BLaER1 (cell line): Measurements from ENCODE around the gene GH1.
A peak's percentile ranks its signal among the peaks of the same experiment; 100 is the strongest.
"Not testable (repeated sequence)": the region's sequence is repeated elsewhere in the genome, so short reads cannot be mapped to it uniquely, and the experiment has no call there.

Experiments
- H3K27ac ChIP-seq: shearing (Covaris generic); formaldehyde crosslinking; 2 replicates; pipeline ENCODE4 v1.8.1; 2022
- H3K27me3 ChIP-seq: shearing (Covaris generic); formaldehyde crosslinking; 2 replicates; pipeline ENCODE4 v1.8.1; 2022
- H3K36me3 ChIP-seq: shearing (Covaris generic); formaldehyde crosslinking; 2 replicates; pipeline ENCODE4 v1.8.1; 2022
- H3K4me1 ChIP-seq: shearing (Covaris generic); formaldehyde crosslinking; 2 replicates; pipeline ENCODE4 v1.8.1; 2022
- H3K4me2 ChIP-seq: shearing (Covaris generic); formaldehyde crosslinking; 2 replicates; pipeline ENCODE4 v1.8.1; 2022
- H3K4me3 ChIP-seq: shearing (Covaris generic); formaldehyde crosslinking; 2 replicates; pipeline ENCODE4 v1.8.1; 2022
- H3K9ac ChIP-seq: shearing (Covaris generic); formaldehyde crosslinking; 2 replicates; pipeline ENCODE4 v1.8.1; 2022
- H3K9me3 ChIP-seq: shearing (Covaris generic); formaldehyde crosslinking; 2 replicates; pipeline ENCODE4 v1.8.1; 2022
- H4K20me1 ChIP-seq: shearing (Covaris generic); formaldehyde crosslinking; 2 replicates; pipeline ENCODE4 v1.8.1; 2022
- Cebpa-rat ChIP-seq: shearing (Covaris generic); IDR thresholded peaks from 2 replicates; pipeline ENCODE4 v1.8.1; 2022

GH1 gene

DNA sequence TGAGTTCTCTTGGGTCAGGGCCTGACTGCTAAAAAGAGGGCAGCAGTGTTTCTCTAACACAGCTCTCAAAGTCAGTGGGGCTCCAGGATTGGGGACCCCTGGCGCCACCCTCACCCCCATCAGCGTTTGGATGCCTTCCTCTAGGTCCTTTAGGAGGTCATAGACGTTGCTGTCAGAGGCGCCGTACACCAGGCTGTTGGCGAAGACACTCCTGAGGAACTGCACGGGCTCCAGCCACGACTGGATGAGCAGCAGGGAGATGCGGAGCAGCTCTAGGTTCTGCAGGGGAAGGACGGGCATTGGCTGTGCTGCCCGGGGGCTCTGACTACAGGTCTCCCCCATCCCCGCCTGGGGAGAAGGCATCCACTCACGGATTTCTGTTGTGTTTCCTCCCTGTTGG, 993 bp downstream of the GH1 start:
- Histone ChIP-seq H3K27me3 (no peaks in the 10 kb centered on the region), H3K4me1 (peaks cover 80% of the 10 kb centered on the region), H3K36me3 (no peaks in the 10 kb centered on the region), H4K20me1 (no peaks in the 10 kb centered on the region), H3K9ac (no peak overlapping the region), H3K9me3 (no peaks in the 10 kb centered on the region), H3K4me2 (no peak overlapping the region), H3K27ac (0 out of 2 replicates have a peak overlapping the region, but pooled peaks have one; percentile 13), H3K4me3 (no peak overlapping the region)
- TF ChIP-seq Cebpa-rat: no peak

DNA sequence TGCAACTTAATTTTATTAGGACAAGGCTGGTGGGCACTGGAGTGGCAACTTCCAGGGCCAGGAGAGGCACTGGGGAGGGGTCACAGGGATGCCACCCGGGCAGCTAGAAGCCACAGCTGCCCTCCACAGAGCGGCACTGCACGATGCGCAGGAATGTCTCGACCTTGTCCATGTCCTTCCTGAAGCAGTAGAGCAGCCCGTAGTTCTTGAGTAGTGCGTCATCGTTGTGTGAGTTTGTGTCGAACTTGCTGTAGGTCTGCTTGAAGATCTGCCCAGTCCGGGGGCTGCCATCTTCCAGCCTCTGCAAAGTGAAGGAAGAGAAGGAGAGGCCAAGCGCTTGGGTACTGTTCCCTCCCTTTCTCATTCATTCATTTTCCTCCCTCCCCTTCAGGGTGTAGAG, 1.4 kb downstream of the GH1 start:
- H4K20me1 ChIP-seq, H3K4me3 ChIP-seq, H3K9ac ChIP-seq, H3K9me3 ChIP-seq, H3K4me2 ChIP-seq, H3K36me3 ChIP-seq, H3K27ac ChIP-seq, H3K27me3 ChIP-seq: not testable (repeated sequence)
- H3K4me1 ChIP-seq: peaks cover 80% of the 10 kb centered on the region

DNA sequence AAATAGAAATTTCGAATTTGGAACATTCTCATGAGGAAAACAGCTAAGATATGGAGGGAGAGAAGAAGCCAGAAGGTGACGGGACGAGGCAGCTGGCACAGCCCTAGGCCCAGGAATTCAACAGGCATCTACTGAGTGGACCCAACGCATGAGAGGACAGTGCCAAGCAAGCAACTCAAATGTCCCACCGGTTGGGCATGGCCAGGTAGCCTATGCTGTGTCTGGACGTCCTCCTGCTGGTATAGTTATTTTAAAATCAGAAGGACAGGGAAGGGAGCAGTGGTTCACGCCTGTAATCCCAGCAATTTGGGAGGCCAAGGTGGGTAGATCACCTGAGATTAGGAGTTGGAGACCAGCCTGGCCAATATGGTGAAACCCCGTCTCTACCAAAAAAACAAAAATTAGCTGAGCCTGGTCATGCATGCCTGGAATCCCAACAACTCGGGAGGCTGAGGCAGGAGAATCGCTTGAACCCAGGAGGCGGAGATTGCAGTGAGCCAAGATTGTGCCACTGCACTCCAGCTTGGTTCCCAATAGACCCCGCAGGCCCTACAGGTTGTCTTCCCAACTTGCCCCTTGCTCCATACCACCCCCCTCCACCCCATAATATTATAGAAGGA, 2.0 kb downstream of the GH1 start:
- H3K27ac ChIP-seq: no peak overlapping the region
- no peak overlapping the region for H3K9ac ChIP-seq
- H3K9me3 ChIP-seq: no peaks in the 10 kb centered on the region
- H3K36me3 ChIP-seq: no peaks in the 10 kb centered on the region
- H4K20me1 ChIP-seq: no peaks in the 10 kb centered on the region
- no peak overlapping the region for H3K4me3 ChIP-seq
- TF ChIP-seq Cebpa-rat: no peak
- peak overlapping the region; percentile 81 for H3K4me2 ChIP-seq
- no peaks in the 10 kb centered on the region for H3K27me3 ChIP-seq
- peaks cover 80% of the 10 kb centered on the region for H3K4me1 ChIP-seq

DNA sequence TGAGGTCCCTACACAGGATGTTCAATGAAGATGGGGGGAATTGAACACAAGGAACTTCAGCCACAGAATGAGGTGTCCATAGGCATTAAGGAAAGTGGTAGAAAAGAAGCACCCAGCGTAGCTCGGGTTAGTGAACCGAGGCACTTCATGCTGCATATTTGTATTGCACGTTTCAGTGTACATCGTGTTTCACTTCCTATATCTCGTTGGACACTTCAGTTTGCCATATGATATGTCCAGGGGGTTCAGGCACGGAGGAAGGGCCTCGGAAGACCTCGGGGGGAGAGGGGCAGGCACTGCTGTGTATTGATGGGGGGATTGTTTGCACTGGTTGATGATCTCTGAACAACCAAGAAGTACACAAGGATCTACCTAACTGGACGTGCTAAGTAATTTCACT, 2.9 kb downstream of the GH1 start:
- H4K20me1 ChIP-seq, H3K27me3 ChIP-seq, H3K9me3 ChIP-seq, H3K4me3 ChIP-seq, H3K36me3 ChIP-seq: not testable (repeated sequence)
- Histone ChIP-seq H3K27ac (peak overlapping the region; percentile 49), H3K4me2 (peak overlapping the region; percentile 81), H3K4me1 (peaks cover 73% of the 10 kb centered on the region), H3K9ac (peak overlapping the region; percentile 41; the same call in 1 of the 2 replicates)

DNA sequence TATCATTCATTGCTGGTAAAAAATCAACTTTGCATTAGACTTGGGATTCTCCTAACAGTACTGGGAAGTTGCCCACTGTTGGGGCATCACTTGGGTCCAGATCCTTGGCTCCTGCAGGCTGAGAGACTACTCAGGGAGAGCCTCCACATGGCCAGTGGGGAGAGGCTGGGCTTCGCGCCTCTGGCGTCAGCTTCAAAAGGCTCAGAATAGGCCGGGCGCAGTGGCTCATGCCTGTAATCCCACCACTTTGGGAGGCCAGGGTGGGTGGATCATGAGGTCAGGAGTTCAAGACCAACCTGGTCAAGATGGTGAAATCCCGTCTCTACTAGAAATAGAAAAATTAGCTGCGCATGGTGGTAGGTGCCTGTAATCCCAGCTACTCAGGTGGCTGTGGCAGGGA, 4.2 kb downstream of the GH1 start:
- H4K20me1 ChIP-seq: no peaks in the 10 kb centered on the region

DNA sequence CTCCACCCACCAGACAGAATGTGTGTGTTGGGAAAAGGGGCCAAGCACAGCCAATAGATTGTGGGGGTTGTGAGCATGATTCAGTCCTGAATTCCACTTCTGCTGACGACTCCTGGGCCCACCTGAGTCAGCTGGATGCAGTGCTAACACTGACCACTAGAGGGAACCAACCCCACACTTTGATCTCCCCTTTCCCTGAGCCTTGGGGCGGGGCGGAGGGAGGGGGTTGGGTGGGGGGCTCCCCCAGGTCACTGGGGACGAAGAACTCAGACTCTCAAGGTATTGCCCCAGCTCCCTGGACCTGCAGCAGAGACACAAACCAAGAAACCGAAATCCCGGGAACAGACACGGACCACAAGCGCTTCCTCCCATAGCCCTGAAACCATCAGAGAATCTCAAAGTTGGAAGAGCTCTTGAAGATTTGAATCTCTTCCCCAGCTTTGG, 7.0 kb downstream of the GH1 start:
- no peak overlapping the region for H3K4me3 ChIP-seq
- H3K36me3 ChIP-seq: no peaks in the 10 kb centered on the region
- H3K4me2 ChIP-seq: no peak overlapping the region
- no peaks in the 10 kb centered on the region for H3K9me3 ChIP-seq
- H4K20me1 ChIP-seq: no peaks in the 10 kb centered on the region
- no peak overlapping the region for H3K27ac ChIP-seq
- H3K9ac ChIP-seq: no peak overlapping the region
- TF ChIP-seq Cebpa-rat: no peak
- peaks cover 46% of the 10 kb centered on the region for H3K4me1 ChIP-seq
- no peaks in the 10 kb centered on the region for H3K27me3 ChIP-seq

More for the DNA sequence above, 4.2 kb downstream of the GH1 start:
- H3K4me1 ChIP-seq: peaks cover 60% of the 10 kb centered on the region
- no peak overlapping the region for H3K4me2 ChIP-seq
- H3K9ac ChIP-seq: no peak overlapping the region
- no peaks in the 10 kb centered on the region for H3K36me3 ChIP-seq
- H3K27ac ChIP-seq: no peak overlapping the region
- no peak overlapping the region for H3K4me3 ChIP-seq
- no peaks in the 10 kb centered on the region for H3K9me3 ChIP-seq
- TF ChIP-seq Cebpa-rat: no peak
- no peaks in the 10 kb centered on the region for H3K27me3 ChIP-seq

DNA sequence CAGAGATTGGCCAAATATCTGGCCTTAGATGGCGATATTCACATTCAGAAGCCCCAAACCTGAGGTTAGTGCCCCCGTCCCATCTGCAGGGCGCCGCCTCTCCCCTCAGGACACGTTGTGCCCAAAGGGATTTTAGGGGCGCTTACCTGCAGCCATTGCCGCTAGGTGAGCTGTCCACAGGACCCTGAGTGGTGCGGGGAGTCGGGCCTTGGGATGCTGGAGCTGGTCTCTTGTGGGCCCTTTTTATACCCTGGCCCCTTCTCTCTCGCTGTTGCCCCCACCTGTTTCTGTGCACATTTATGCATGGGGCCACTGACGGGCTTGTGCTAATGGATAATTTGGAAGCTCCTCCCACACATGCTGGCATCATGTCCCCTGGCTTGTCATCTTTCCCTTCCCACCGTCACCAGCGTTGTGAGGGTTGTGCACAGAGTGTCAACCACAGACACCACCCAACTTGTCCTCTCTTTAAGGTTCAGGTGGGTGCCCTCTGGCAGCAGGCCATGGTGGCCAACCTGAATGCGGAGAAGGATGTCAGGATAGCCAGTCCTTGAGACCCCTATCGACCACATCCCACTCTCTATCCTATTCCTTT, 7.5 kb downstream of the GH1 start, which contains the start of gene CSHL1:
Gene CSHL1 (minus strand): TSS at position 218 of the 595 bp plus-strand sequence. CDS start 62 bp downstream, at position 156.
- no peak for TF ChIP-seq Cebpa-rat

DNA sequence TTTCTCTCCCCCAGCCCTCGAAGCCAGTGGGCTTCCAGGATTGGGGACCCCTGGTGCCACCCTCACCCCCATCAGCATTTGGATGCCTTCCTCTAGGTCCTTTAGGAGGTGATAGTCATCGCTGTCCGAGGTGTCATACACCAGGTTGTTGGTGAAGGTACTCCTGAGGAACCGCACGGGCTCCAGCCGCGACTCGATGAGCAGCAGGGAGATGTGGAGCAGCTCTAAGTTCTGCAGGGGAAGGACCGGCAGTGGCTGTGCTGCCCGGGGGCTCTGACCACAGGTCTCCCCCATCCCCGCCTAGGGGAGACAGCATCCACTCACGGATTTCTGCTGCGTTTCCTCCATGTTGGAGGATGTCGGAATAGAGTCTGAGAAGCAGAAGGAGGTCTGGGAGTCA, 8.5 kb downstream of the GH1 start:
- no peaks in the 10 kb centered on the region for H3K27me3 ChIP-seq
- no peaks in the 10 kb centered on the region for H3K9me3 ChIP-seq
- no peak for TF ChIP-seq Cebpa-rat
- H3K4me3 ChIP-seq: no peak overlapping the region
- H3K4me1 ChIP-seq: peaks cover 31% of the 10 kb centered on the region
- peak overlapping the region; percentile 37; the same call in 1 of the 2 replicates for H3K4me2 ChIP-seq
- H3K36me3 ChIP-seq: no peaks in the 10 kb centered on the region
- no peaks in the 10 kb centered on the region for H4K20me1 ChIP-seq
- no peak overlapping the region for H3K9ac ChIP-seq
- no peak overlapping the region for H3K27ac ChIP-seq

More for the DNA sequence above, 7.5 kb downstream of the GH1 start, which contains the start of gene CSHL1:
- H3K4me3 ChIP-seq: no peak within 1 kb of the TSS
- no peaks in the 10 kb centered on the region for H3K36me3 ChIP-seq
- H3K9ac ChIP-seq: no peak within 1 kb of the TSS
- H3K9me3 ChIP-seq: no peaks in the 10 kb centered on the region
- no peak within 1 kb of the TSS for H3K27ac ChIP-seq
- H3K4me1 ChIP-seq: peaks cover 40% of the 10 kb centered on the region
- no peaks in the 10 kb centered on the region for H3K27me3 ChIP-seq
- H3K4me2 ChIP-seq: no peak within 1 kb of the TSS
- H4K20me1 ChIP-seq: no peaks in the 10 kb centered on the region

DNA sequence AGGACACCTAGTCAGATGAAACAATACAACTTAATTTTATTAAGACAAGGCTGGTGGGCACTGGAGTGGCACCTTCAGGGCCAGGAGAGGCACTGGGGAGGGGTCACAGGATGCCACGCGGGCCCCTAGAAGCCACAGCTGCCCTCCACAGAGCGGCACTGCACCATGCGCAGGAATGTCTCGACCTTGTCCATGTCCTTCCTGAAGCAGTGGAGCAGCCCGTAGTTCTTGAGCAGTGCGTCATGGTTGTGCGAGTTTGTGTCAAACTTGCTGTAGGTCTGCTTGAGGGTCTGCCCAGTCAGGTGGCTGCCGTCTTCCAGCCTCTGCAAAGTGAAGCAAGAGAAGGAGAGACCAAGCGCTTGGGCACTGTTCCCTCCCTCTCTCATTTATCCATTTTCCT, 9.1 kb downstream of the GH1 start:
- H3K27ac ChIP-seq, H4K20me1 ChIP-seq, H3K9me3 ChIP-seq, H3K36me3 ChIP-seq, H3K4me3 ChIP-seq, H3K27me3 ChIP-seq, H3K9ac ChIP-seq: not testable (repeated sequence)
- H3K4me2 ChIP-seq: peak overlapping the region; percentile 37; the same call in 1 of the 2 replicates
- peaks cover 28% of the 10 kb centered on the region for H3K4me1 ChIP-seq

DNA sequence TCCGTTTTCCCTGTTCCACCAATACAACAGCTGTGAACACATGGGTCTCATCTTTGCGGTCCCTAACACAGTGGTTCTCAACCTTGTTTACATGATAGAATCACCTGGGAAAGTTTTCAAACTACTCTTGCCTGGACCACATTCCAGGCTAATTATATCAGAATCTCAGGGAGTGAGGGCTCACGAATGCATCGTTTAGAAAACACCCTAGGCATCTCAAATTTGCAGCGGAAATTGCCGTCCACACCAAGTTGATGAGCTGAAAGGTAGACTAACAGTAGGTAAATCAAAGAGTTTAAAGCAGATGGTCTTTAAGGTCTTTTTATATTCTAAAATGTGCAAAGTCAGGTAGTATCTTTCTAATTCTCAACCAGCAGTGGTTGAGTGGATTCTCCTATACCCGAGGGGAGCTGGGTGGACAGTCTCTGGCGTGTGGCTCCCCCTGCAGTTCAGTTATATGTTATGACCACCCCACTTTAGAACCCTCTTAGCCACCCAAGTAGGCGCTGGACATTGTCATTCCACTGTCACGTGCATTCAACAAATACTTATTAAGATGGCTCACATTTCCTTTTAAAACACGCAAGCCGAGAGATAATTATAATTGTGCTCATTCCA, 11.4 kb downstream of the GH1 start:
- not testable (repeated sequence) for H3K36me3 ChIP-seq, H3K27ac ChIP-seq, H3K4me2 ChIP-seq, H4K20me1 ChIP-seq, H3K4me1 ChIP-seq, H3K9me3 ChIP-seq, H3K27me3 ChIP-seq, H3K9ac ChIP-seq, H3K4me3 ChIP-seq

DNA sequence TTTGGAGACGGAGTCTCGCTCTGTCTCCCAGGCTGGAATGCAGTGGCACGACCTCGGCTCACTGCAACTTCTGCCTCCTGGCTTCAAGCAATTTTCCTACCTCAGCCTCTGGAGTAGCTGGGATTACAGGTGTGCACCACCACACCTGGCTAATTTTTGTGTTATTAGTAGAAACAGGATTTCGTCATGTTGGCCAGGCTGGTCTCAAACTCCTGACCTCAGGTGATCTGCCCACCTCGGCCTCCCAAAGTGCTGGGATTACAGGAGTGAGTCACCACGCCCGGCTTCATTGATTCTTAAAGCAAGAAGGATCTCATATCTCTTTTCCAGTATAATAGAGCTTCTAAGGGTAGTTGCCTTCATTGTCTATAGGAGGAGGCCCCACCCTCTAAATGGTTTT, 13.8 kb downstream of the GH1 start:
- H3K9me3 ChIP-seq, H3K4me2 ChIP-seq, H3K36me3 ChIP-seq, H4K20me1 ChIP-seq, H3K4me1 ChIP-seq, H3K27me3 ChIP-seq, H3K4me3 ChIP-seq, H3K27ac ChIP-seq, H3K9ac ChIP-seq: not testable (repeated sequence)

DNA sequence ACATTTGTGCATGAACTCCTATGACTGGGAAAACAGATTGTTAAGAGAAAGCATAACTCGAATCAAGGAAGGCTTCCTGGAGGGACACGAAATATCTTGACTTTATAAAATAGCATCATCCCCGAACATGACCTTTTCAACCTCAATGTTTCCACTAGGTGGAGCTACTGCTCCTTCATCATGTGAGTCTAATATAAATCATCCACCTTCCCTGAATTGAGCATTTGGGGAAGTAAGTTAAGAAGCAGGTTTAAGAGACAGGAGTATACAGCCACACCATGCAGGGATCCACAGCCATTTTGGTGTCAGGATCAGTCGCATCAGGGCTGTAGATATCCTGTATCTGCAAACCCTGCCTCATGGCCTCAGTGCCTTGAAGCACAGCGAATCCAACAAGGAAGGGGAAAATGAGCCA, 14.8 kb downstream of the GH1 start:
- H3K4me1 ChIP-seq, H3K9ac ChIP-seq, H3K4me3 ChIP-seq, H3K27ac ChIP-seq, H4K20me1 ChIP-seq, H3K9me3 ChIP-seq, H3K36me3 ChIP-seq, H3K27me3 ChIP-seq, H3K4me2 ChIP-seq: not testable (repeated sequence)

DNA sequence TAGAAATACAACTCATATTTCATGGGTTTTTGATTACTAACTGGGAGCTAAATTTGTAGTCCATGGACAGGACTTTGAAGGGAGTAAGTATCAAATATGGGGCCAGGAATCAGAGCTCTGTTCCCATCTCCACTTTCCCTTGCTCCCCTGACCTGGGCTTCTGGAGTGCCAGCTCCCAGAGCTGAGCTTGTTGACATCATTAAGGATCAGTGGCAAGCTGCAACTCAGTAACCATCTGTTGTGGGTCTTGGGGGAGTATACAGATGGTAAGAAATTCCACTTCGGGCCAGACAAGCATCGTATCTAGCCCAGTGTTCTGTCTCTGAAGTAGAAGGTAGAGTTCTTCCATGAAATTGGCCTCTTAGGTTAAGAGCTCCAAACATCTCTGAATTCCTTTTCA, 16.7 kb downstream of the GH1 start:
- not testable (repeated sequence) for H3K27ac ChIP-seq, H3K4me3 ChIP-seq, H3K36me3 ChIP-seq, H3K4me2 ChIP-seq, H3K27me3 ChIP-seq, H3K4me1 ChIP-seq, H3K9ac ChIP-seq, H3K9me3 ChIP-seq, H4K20me1 ChIP-seq
